Endothelial cell of umbilical vein (primary cell): ENCODE measurements around the gene RASSF10. TPM values are rescaled to one million over a fixed set of nuclear protein-coding genes. Genes with fewer than 3 reads are reported as not detected.

Experiments used
- BruUV-seq: library from RNA; stranded (reverse); fragments of 400-500 nt; replicated peaks from 2 replicates; lab custom pipeline; 2021; lab: Mats Ljungman, UMichigan
- CTCF ChIA-PET: fragments of 300-600, 350-600 bp; sonication (Branson Sonifier 250); formaldehyde crosslinking; loops from one replicate; lab custom pipeline; 2021; ENCODE audit warnings: antibody characterized with exemption, inconsistent platforms; lab: Charles Lee
- POLR2A ChIA-PET: fragments of 300-600, 350-600 bp; sonication (Branson Sonifier 250); formaldehyde crosslinking; loops from one replicate; lab custom pipeline; 2021; ENCODE audit warnings: antibody characterized with exemption, inconsistent platforms; lab: Charles Lee
- DNase-seq: peaks from one replicate; pipeline ENCODE4 v3.0.0-alpha.2; 2011; ENCODE audit warnings: low read depth, low spot score
- FAIRE-seq: peaks from 2 replicates; lab custom pipeline; 2011; peaks lifted over from hg19 to GRCh38; lab: Jason Lieb, UNC
- H2AFZ ChIP-seq: 2 replicates; pipeline ENCODE4 v1.6.0; 2012; ENCODE audit warnings: low read depth, low read length, control low read depth, inconsistent platforms
- H3K27ac ChIP-seq: 2 replicates; pipeline ENCODE4 v1.5.1; 2011; ENCODE audit warnings: low read depth, mild to moderate bottlenecking, control low read depth, low read length, moderate library complexity; ENCODE audit not compliant: insufficient read depth
- H3K27me3 ChIP-seq, 2 experiments: 2 replicates each; pipeline versions ENCODE4 v1.6.0 to v1.6.1; 2011; ENCODE audit warnings: low read length in 2 of 2, mixed read lengths in 1 of 2; ENCODE audit not compliant: control insufficient read depth in 2 of 2, insufficient read depth in 2 of 2
- H3K36me3 ChIP-seq, 2 experiments: 2 replicates in 1 of 2; 3 replicates in 1 of 2; pipeline ENCODE4 v1.5.1; 2011; ENCODE audit warnings: low read length in 2 of 2, mild to moderate bottlenecking in 1 of 2, moderate library complexity in 1 of 2; ENCODE audit not compliant: control insufficient read depth in 2 of 2, insufficient read depth in 2 of 2; ENCODE audit errors: extremely low read depth in 1 of 2
- H3K4me1 ChIP-seq: 3 replicates; pipeline ENCODE4 v1.5.1; 2011; ENCODE audit warnings: mild to moderate bottlenecking, low read length; ENCODE audit not compliant: control insufficient read depth, insufficient read depth; ENCODE audit errors: extremely low read depth
- H3K4me2 ChIP-seq: 2 replicates; pipeline ENCODE4 v1.6.1; 2011; ENCODE audit warnings: low read length, control low read depth, mixed read lengths; ENCODE audit not compliant: insufficient read depth
- H3K4me3 ChIP-seq, 3 experiments: fragments of 200-600 bp in 1 of 3; sonication (generic), shearing (Covaris generic) in 1 of 3; replicated peaks in 1 of 3; 2 replicates each; pipeline ENCODE4 v1.5.1; 2011 to 2016; ENCODE audit warnings: control low read depth in 3 of 3, low read length in 3 of 3, mild to moderate bottlenecking in 2 of 3, inconsistent platforms in 1 of 3, low read depth in 1 of 3, moderate library complexity in 1 of 3; ENCODE audit not compliant: insufficient read depth in 1 of 3
- H3K79me2 ChIP-seq: 2 replicates; pipeline ENCODE4 v1.6.0; 2012; ENCODE audit warnings: low read length, inconsistent platforms; ENCODE audit not compliant: control insufficient read depth, insufficient read depth
- H3K9ac ChIP-seq: replicated peaks from 2 replicates; pipeline ENCODE3; 2011; ENCODE audit warnings: low read length, control low read depth; ENCODE audit not compliant: insufficient read depth; ENCODE audit errors: extremely low read depth
- H3K9me1 ChIP-seq: replicated peaks from 3 replicates; pipeline ENCODE4 v1.6.0; 2011; ENCODE audit warnings: mild to moderate bottlenecking, low read length; ENCODE audit not compliant: control insufficient read depth, insufficient read depth; ENCODE audit errors: extremely low read depth
- H3K9me3 ChIP-seq: replicated peaks from 2 replicates; pipeline ENCODE4 v1.5.1; 2012; ENCODE audit warnings: low read length, inconsistent platforms; ENCODE audit not compliant: control insufficient read depth, insufficient read depth
- H4K20me1 ChIP-seq: replicated peaks from 2 replicates; pipeline ENCODE3; 2011; ENCODE audit warnings: mild to moderate bottlenecking, low read length; ENCODE audit not compliant: control insufficient read depth, insufficient read depth; ENCODE audit errors: extremely low read depth
- CTCF ChIP-seq, 2 donors: IDR thresholded peaks; 1 replicate in 1 of 2; 2 replicates in 1 of 2; pipeline ENCODE4 v1.5.1; 2011; ENCODE audit warnings: low read length in 2 of 2, mild to moderate bottlenecking in 2 of 2, moderate library complexity in 2 of 2, control low read depth in 1 of 2, inconsistent platforms in 1 of 2, low read depth in 1 of 2; ENCODE audit not compliant: insufficient read depth in 1 of 2; ENCODE audit errors: extremely low read depth in 1 of 2
- EZH2 ChIP-seq: IDR thresholded peaks from 2 replicates; pipeline ENCODE4 v1.6.1; 2012; ENCODE audit warnings: borderline replicate concordance, low read depth, mild to moderate bottlenecking, moderate library complexity, low read length, inconsistent platforms; ENCODE audit not compliant: severe bottlenecking
- FOS ChIP-seq: IDR thresholded peaks from 2 replicates; pipeline ENCODE4 v1.6.1; 2011; ENCODE audit warnings: mild to moderate bottlenecking, low read length, moderate library complexity, borderline replicate concordance; ENCODE audit not compliant: insufficient read depth
- GATA2 ChIP-seq: IDR thresholded peaks from 2 replicates; pipeline ENCODE4 v1.7.0; 2011; ENCODE audit warnings: low read depth, mild to moderate bottlenecking, moderate library complexity, mixed read lengths, low read length; ENCODE audit not compliant: insufficient read length, insufficient read depth
- JUN ChIP-seq: IDR thresholded peaks from 2 replicates; pipeline ENCODE4 v1.6.1; 2011; ENCODE audit warnings: borderline replicate concordance, low read depth; ENCODE audit not compliant: insufficient read length, insufficient read depth
- MYC ChIP-seq: IDR thresholded peaks from one replicate; pipeline ENCODE4 v1.6.1; 2011; ENCODE audit warnings: mild to moderate bottlenecking, low read depth, low read length
- POLR2A ChIP-seq: IDR thresholded peaks from 2 replicates; pipeline ENCODE4 v1.6.1; 2012; ENCODE audit warnings: low read depth, mild to moderate bottlenecking, control low read depth, low read length
- POLR2AphosphoS5 ChIP-seq: IDR thresholded peaks from 2 replicates; pipeline ENCODE4 v1.6.1; 2012; ENCODE audit warnings: low read depth, mild to moderate bottlenecking, control low read depth, low read length, moderate library complexity; ENCODE audit not compliant: insufficient read depth
- dilution Hi-C: fragments of 300-500 bp; cut with MboI; formaldehyde crosslinking; loops from one replicate; pipeline ENCODE4 v1.15.0; 2019; ENCODE audit warnings: low sequenced_read_pairs; ENCODE audit not compliant: extremely low pct_ligation_motif_present
- intact Hi-C: fragments of 100-400 bp; cut with micrococcal nuclease; formaldehyde crosslinking; loops from one replicate; pipeline ENCODE4 v1.10.0; 2022
- polyA plus RNA-seq, 4 experiments: library from polyadenylated mRNA; depleted of rRNA in 3 of 4; stranded (reverse) in 3 of 4; unstranded in 1 of 4; fragments of >200 nt; gene quantifications; 2 replicates each; pipeline versions ENCODE4 v1.2.1 to v1.2.3, GENCODE V29; 2011 to 2012; ENCODE audit warnings: missing spikeins in 1 of 4
- total RNA-seq: library from RNA; stranded (reverse); gene quantifications from 2 replicates; pipeline ENCODE4 v1.2.3, GENCODE V29; 2021
- TF ChIP-seq, protein P1 (sequence below): IDR thresholded peaks from 2 replicates; pipeline ENCODE4 v1.6.1; 2011; ENCODE audit not compliant: insufficient read depth, insufficient read length

The RASSF10 gene
- total and polyA plus RNA-seq, 2 donors (not counting 3 experiments of a cell fraction or from before 2014, with no cell fraction given), result 0.03 TPM; not detected in 1

DNA sequence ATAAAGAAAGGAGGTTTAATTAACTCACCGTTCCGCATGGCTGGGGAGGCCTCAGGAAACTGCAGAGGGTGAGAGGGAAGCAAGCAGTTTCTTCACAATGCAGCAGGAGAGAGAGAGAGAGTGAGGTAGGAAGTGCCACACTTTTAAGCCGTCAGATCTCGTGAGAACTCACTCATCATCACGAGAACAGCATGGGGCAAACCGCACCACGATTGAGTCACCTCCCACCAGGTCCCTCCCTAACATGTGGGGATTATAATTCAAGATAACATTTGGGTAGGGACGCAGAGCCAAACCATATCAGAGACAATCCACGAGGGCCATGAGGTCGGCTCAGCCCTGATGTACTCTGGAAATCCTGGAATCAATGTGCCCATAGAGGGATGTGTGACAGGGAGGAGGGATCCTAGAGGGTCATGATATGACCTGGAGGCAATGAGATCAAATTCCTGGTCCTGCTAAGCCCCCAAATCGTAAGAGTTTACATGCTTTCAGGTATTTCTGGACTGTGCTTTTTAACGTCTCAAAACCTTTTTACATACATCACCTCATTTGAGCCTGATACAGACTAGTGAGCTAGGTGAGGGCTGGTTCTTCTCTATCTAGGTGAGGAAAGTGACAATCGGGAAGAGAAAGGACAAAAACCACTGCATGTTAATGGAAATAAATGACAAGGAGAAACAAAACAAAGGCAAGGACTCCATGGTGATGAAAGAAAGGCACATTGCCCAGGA, 19.5 kb upstream of the RASSF10 start:
- H3K4me3 ChIP-seq, result no peak overlapping the region
- H3K79me2 ChIP-seq, result no peaks in the 10 kb centered on the region
- peaks cover 10 to 12% of the 10 kb centered on the region in 2 experiments for H3K27me3 ChIP-seq
- H3K9me3 ChIP-seq, result no peaks in the 10 kb centered on the region
- H3K4me1 ChIP-seq, result no peaks in the 10 kb centered on the region
- intact Hi-C loops (no loop called here), dilution Hi-C loops (no loop called here)
- FAIRE-seq (no peak), DNase-seq (no peak)
- H2AFZ ChIP-seq, result no peak overlapping the region
- ChIA-PET CTCF (no interaction called here), POLR2A (no interaction called here)
- no peak overlapping the region for H3K27ac ChIP-seq
- no peak overlapping the region for H3K4me2 ChIP-seq
- no peak for TF ChIP-seq GATA2
- TF ChIP-seq JUN, result no peak
- TF ChIP-seq, protein P1, sequence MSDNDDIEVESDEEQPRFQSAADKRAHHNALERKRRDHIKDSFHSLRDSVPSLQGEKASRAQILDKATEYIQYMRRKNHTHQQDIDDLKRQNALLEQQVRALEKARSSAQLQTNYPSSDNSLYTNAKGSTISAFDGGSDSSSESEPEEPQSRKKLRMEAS, result no peak
- TF ChIP-seq POLR2AphosphoS5, result no peak
- TF ChIP-seq FOS, result no peak
- no peak for TF ChIP-seq MYC
- no peak for TF ChIP-seq EZH2
- TF ChIP-seq POLR2A, result no peak
- no TSS peak for BruUV-seq
- no peaks in the 10 kb centered on the region for H4K20me1 ChIP-seq
- H3K9ac ChIP-seq, result no peak overlapping the region
- no peaks in the 10 kb centered on the region for H3K36me3 ChIP-seq
- no peaks in the 10 kb centered on the region for H3K9me1 ChIP-seq

GRCh38 chr11:12990162-12990480, 19.0 kb upstream of the RASSF10 start:
- Histone ChIP-seq H3K36me3 (no peaks in the 10 kb centered on the region), H3K27ac (no peak overlapping the region), H3K79me2 (no peaks in the 10 kb centered on the region), H2AFZ (no peak overlapping the region), H3K4me3 (no peak overlapping the region), H4K20me1 (no peaks in the 10 kb centered on the region), H3K9ac (no peak overlapping the region), H3K4me1 (no peaks in the 10 kb centered on the region), H3K27me3 (peaks cover 10 to 12% of the 10 kb centered on the region in 2 experiments), H3K9me1 (no peaks in the 10 kb centered on the region), H3K9me3 (no peaks in the 10 kb centered on the region), H3K4me2 (no peak overlapping the region)
- BruUV-seq, result no TSS peak
- POLR2A ChIA-PET, result no interaction called here
- CTCF ChIA-PET, result no interaction called here
- intact Hi-C loops (no loop called here), dilution Hi-C loops (no loop called here)
- TF ChIP-seq GATA2 (no peak), POLR2A (no peak), FOS (no peak), MYC (no peak), POLR2AphosphoS5 (no peak), JUN (no peak), CTCF (IDR thresholded peaks at IDR 0.05; ENCODE audit: extremely low read depth in 1 of 2, insufficient read depth in 1 of 2, low read depth in 1 of 2, low read length in 2 of 2) (no peak), EZH2 (no peak)
- TF ChIP-seq, protein P1, result no peak
- DNase-seq (no peak), FAIRE-seq (no peak)
